GM18499 (cell line): Measurements from ENCODE around the gene TBX5.

Experiments
- ATAC-seq: cut with Tn5 transposase; IDR thresholded peaks from one replicate; pipeline ENCODE4 v1.9.1; 2021; ENCODE audit warnings: moderate number of reproducible peaks; ENCODE audit not compliant: insufficient read depth, unreplicated experiment

The TBX5 gene

GRCh38 chr12:114406984-114407841, 1.3 kb upstream of the TBX5 start:
- ATAC-seq, result no peak

- no peak for ATAC-seq
Measured at GRCh38 chr12:114406316-114406983, 506 bp upstream of the TBX5 start.

- no peak for ATAC-seq
Measured at GRCh38 chr12:114404926-114405518, 922 bp downstream of the TBX5 start.

GRCh38 chr12:114404083-114404925, 1.6 kb downstream of the TBX5 start:
- ATAC-seq, result no peak

GRCh38 chr12:114403690-114404066, 2.3 kb downstream of the TBX5 start:
- no peak for ATAC-seq

- ATAC-seq, result no peak
Measured at GRCh38 chr12:114403011-114403689, 2.8 kb downstream of the TBX5 start.

GRCh38 chr12:114402084-114402717, 3.7 kb downstream of the TBX5 start:
- ATAC-seq, result no peak

- no peak for ATAC-seq
Measured at GRCh38 chr12:114401328-114402083, 4.4 kb downstream of the TBX5 start.

GRCh38 chr12:114400925-114401324, 5.0 kb downstream of the TBX5 start:
- ATAC-seq, result no peak

- ATAC-seq, result no peak
Measured at GRCh38 chr12:114400361-114400811, 5.6 kb downstream of the TBX5 start.

- ATAC-seq, result no peak
Measured at GRCh38 chr12:114399664-114400211, 6.2 kb downstream of the TBX5 start.

- ATAC-seq, result no peak
Measured at GRCh38 chr12:114397978-114398881, 7.7 kb downstream of the TBX5 start.

GRCh38 chr12:114396869-114397719, 8.8 kb downstream of the TBX5 start:
- ATAC-seq, result no peak

- no peak for ATAC-seq
Measured at GRCh38 chr12:114396153-114396868, 9.6 kb downstream of the TBX5 start.

- ATAC-seq, result no peak
Measured at GRCh38 chr12:114395755-114396152, 10.2 kb downstream of the TBX5 start.

- ATAC-seq, result no peak
Measured at GRCh38 chr12:114395233-114395632, 10.7 kb downstream of the TBX5 start.
